Naive B cell (primary cell): ENCODE results near the gene TACC2. TPM values are rescaled to one million over a fixed set of nuclear protein-coding genes. Genes with fewer than 3 reads are reported as not detected.

Experiments
- ATAC-seq, 2 donors: fragments of 150-1000 bp; cut with Tn5 transposase; 2 replicates each; pipeline ENCODE4 v1.10.0; 2021; ENCODE audit warnings: low read depth in 2 of 2, mild to moderate bottlenecking in 2 of 2, moderate library complexity in 2 of 2
- DNase-seq: peaks from one replicate; pipeline ENCODE4 v3.0.0; 2022
- H3K27ac Mint-ChIP-seq, 6 donors: one replicate each; pipeline ENCODE4 v1.8.0; 2020 to 2022; ENCODE audit warnings: mild to moderate bottlenecking in 6 of 6, mixed read lengths in 6 of 6, moderate library complexity in 5 of 6, inconsistent platforms in 2 of 6
- H3K27me3 Mint-ChIP-seq, 3 donors: one replicate each; pipeline ENCODE4 v1.8.0; 2021 to 2022; ENCODE audit warnings: mixed read lengths in 3 of 3, mild to moderate bottlenecking in 1 of 3
- H3K36me3 Mint-ChIP-seq, 2 donors: one replicate each; pipeline ENCODE4 v1.8.0; 2020 to 2022; ENCODE audit warnings: mixed read lengths in 2 of 2, inconsistent platforms in 1 of 2, mild to moderate bottlenecking in 1 of 2
- H3K4me1 Mint-ChIP-seq, 3 donors: one replicate each; pipeline ENCODE4 v1.8.0; 2020 to 2022; ENCODE audit warnings: mixed read lengths in 3 of 3, inconsistent platforms in 1 of 3, mild to moderate bottlenecking in 1 of 3, moderate library complexity in 1 of 3
- H3K4me3 Mint-ChIP-seq, 8 donors: one replicate each; pipeline ENCODE4 v1.8.0; 2020 to 2022; ENCODE audit warnings: mild to moderate bottlenecking in 8 of 8, mixed read lengths in 8 of 8, moderate library complexity in 8 of 8, inconsistent platforms in 2 of 8
- H3K9me3 Mint-ChIP-seq, 7 donors: one replicate each; pipeline ENCODE4 v1.8.0; 2020 to 2022; ENCODE audit warnings: mixed read lengths in 7 of 7, mild to moderate bottlenecking in 5 of 7, inconsistent platforms in 2 of 7, moderate library complexity in 1 of 7
- polyA plus RNA-seq, 6 donors: library from polyadenylated mRNA; unstranded; fragments of 300-500 nt; fragmentation: Illumina TruSeq; gene quantifications; one replicate each; pipeline ENCODE4 v1.2.3, GENCODE V29; 2021; ENCODE audit warnings: low read depth in 6 of 6

Gene TACC2
- polyA plus RNA-seq, 6 donors from 2014 or later, result not detected

GRCh38 chr10:122123186-122123585 is 134.2 kb downstream of the TACC2 start:
- no peaks in the 10 kb centered on the region for H3K4me1 Mint-ChIP-seq
- H3K27me3 Mint-ChIP-seq, result peaks cover 0 to 13% (median 9%) of the 10 kb centered on the region in 3 donors
- no peak overlapping the region for H3K4me3 Mint-ChIP-seq
- no peak for DNase-seq
- H3K9me3 Mint-ChIP-seq, result peaks cover 0 to 6% (median 1%) of the 10 kb centered on the region in 7 donors
- ATAC-seq, result no peak
- H3K27ac Mint-ChIP-seq, result no peak overlapping the region
- H3K36me3 Mint-ChIP-seq, result no peaks in the 10 kb centered on the region

DNA sequence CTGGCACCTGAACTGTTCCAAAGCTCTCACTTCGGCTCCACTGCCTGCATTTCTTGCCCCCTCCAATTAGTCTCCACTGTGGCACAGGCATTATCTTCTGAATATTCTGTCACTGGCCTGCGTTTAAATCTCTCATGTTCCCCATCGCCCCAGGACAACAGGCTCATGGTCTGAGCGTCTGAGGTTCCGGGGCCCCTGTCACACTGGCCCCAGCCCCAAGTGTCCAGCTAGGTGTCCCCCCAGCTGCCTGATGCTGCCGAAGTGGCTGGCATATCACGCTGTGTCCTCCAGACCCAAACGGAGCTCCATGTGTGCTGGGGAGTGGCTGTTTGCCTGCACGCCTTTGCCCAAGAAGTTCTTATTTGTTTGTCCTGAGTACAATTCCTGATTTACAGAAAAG is 135.4 kb downstream of the TACC2 start:
- ATAC-seq, result no peak
- Mint-ChIP-seq H3K27me3 (peaks cover 4 to 14% (median 9%) of the 10 kb centered on the region in 3 donors), H3K4me3 (peak overlapping the region in 1 of 8 donors; percentile 42), H3K27ac (no peak overlapping the region), H3K4me1 (no peaks in the 10 kb centered on the region), H3K36me3 (no peaks in the 10 kb centered on the region), H3K9me3 (peaks cover 0 to 6% (median 1%) of the 10 kb centered on the region in 7 donors)
- no peak for DNase-seq

DNA sequence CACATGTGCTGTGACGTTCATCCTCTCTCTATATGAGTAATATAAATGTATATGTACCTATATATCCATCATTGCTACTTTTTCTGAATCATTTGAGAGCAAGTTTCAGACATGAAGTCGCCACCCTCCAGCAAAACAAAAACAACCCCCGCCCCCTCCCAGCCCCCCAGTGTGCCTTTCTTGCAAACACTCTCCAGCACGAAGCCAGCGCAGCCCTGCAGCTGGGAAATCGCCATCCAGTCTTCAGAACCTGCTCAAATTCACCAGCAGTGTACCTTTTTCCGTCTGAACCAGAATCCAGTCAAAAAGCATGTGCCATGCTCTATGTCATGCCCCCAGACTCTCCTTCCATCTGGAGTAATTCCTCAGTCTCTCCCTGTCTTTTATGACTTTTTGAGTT is 135.8 kb downstream of the TACC2 start:
- ATAC-seq (no peak), DNase-seq (no peak)
- H3K4me3 Mint-ChIP-seq, result no peak overlapping the region
- peaks cover 4 to 18% (median 13%) of the 10 kb centered on the region in 3 donors for H3K27me3 Mint-ChIP-seq
- no peaks in the 10 kb centered on the region for H3K4me1 Mint-ChIP-seq
- H3K27ac Mint-ChIP-seq, result no peak overlapping the region
- peaks cover 0 to 6% (median 1%) of the 10 kb centered on the region in 7 donors for H3K9me3 Mint-ChIP-seq
- H3K36me3 Mint-ChIP-seq, result no peaks in the 10 kb centered on the region

DNA sequence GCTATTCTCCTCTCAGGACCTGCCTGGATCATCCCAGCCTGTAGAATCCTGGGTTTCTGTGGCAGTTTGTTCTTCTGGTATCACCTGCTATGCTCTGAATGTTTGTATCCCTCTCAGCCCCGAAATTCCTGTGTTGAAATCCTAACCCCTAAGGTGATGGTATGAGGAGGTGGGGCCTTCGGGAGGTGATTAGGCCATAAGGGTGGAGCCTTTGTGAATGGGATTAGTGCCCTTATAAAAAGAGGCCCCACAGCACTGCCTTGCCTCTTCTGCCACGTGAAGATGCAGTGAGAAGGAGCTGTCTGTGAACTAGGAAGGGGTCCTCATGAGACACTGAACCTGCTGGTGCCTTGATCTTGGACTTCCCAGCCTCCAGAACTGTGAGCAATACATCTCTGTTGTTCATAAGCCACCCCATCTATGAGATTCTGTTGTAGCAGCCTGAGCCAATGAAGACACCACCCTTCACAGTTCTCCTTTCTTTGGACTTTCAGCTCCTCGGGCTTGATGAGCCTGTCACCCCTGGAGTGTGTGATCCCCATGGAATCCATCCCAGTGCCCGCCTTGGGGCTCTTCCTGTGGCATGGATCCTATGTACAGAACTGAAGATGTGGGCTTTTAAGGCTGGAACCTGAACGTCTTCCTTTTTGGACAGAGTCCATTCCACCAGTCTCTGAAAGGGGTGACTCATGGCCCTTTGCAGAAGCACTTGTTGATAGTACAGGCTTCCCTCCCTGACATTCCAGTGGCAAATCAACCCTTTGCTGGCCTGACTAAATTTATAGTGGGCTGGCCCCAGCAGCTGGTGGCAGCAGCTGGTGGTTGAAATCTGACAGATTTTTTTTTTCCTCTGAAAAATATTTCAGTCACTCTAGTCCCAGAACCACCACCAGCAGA is 138.0 kb downstream of the TACC2 start:
- peaks cover 4 to 27% (median 15%) of the 10 kb centered on the region in 3 donors for H3K27me3 Mint-ChIP-seq
- peak overlapping the region in 2 of 6 donors; percentile 39 to 85 for H3K27ac Mint-ChIP-seq
- peak overlapping the region in 1 of 8 donors; percentile 53 for H3K4me3 Mint-ChIP-seq
- DNase-seq (no peak), ATAC-seq (no peak)
- no peaks in the 10 kb centered on the region for H3K36me3 Mint-ChIP-seq
- H3K4me1 Mint-ChIP-seq, result peaks cover 0 to 5% (median 0%) of the 10 kb centered on the region in 3 donors
- H3K9me3 Mint-ChIP-seq, result peaks cover 0 to 6% (median 1%) of the 10 kb centered on the region in 7 donors

DNA sequence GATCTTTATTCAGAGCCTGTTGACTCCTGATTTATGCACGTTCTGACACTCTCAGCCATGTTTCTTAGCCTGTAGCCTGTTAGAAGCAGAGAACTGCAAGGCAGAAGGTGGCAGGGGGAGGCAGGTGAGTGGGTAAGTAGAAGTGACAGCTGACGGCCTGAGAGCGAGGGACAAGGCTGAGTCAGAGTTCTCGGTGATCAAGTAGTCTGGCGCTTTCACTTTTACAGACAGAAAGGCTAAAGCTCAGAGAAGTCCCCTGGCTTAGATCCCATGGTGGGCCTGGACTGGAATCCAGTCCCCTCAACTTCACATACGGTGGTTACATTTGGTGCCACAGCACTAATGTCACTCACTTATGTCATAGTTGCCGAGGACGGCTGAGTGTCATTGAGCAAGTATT is 139.0 kb downstream of the TACC2 start:
- ATAC-seq (no peak), DNase-seq (no peak)
- Mint-ChIP-seq H3K9me3 (peaks cover 0 to 6% (median 1%) of the 10 kb centered on the region in 7 donors), H3K4me3 (no peak overlapping the region), H3K36me3 (no peaks in the 10 kb centered on the region), H3K4me1 (peaks cover under 1 to 8% (median 4%) of the 10 kb centered on the region in 3 donors), H3K27me3 (peaks cover 4 to 27% (median 17%) of the 10 kb centered on the region in 3 donors), H3K27ac (no peak overlapping the region)

DNA sequence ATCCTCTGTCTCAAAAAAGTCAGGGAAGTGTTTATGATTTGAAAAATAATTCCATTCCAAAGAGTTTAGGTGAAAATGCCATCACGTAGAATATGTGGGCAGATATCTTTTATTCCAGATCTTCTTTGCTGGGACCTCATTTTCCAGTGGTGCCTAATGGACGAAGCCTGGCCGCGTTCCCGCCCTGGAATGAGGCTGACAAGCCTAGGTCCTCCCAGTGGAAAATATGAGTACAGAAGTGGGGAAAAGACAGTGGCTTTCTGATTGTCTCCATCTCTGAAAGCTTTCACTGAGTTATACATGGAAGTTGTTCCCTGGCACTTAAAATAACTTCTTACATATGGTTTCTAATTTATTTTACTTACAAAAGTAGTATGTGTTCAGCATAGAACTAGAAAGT is 139.4 kb downstream of the TACC2 start:
- peaks cover 0 to 6% (median 1%) of the 10 kb centered on the region in 7 donors for H3K9me3 Mint-ChIP-seq
- DNase-seq (no peak), ATAC-seq (no peak)
- H3K27me3 Mint-ChIP-seq, result peaks cover 4 to 27% (median 21%) of the 10 kb centered on the region in 3 donors
- H3K36me3 Mint-ChIP-seq, result no peaks in the 10 kb centered on the region
- no peak overlapping the region for H3K27ac Mint-ChIP-seq
- H3K4me1 Mint-ChIP-seq, result peaks cover 4 to 13% (median 8%) of the 10 kb centered on the region in 3 donors
- H3K4me3 Mint-ChIP-seq, result no peak overlapping the region

- Mint-ChIP-seq H3K27me3 (peaks cover 4 to 32% (median 24%) of the 10 kb centered on the region in 3 donors), H3K27ac (no peak overlapping the region), H3K4me1 (peaks cover 8 to 18% (median 13%) of the 10 kb centered on the region in 3 donors), H3K36me3 (no peaks in the 10 kb centered on the region), H3K9me3 (peaks cover 0 to 6% (median 0%) of the 10 kb centered on the region in 7 donors), H3K4me3 (no peak overlapping the region)
- ATAC-seq, result no peak
- no peak for DNase-seq
These were observed 141.6 kb downstream of the TACC2 start for GRCh38 chr10:122130474-122131110.

- Mint-ChIP-seq H3K4me3 (peak overlapping the region in 1 of 8 donors; percentile 54), H3K27me3 (peaks cover 4 to 28% (median 16%) of the 10 kb centered on the region in 3 donors), H3K4me1 (peaks cover 8 to 18% (median 13%) of the 10 kb centered on the region in 3 donors), H3K9me3 (no peaks in the 10 kb centered on the region), H3K27ac (peak overlapping the region in 1 of 6 donors; percentile 67), H3K36me3 (no peaks in the 10 kb centered on the region)
- no peak for DNase-seq
- ATAC-seq, result no peak
These were observed 143.4 kb downstream of the TACC2 start for GRCh38 chr10:122132331-122132755.

- DNase-seq (no peak), ATAC-seq (no peak)
- Mint-ChIP-seq H3K27me3 (peaks cover 4 to 25% (median 16%) of the 10 kb centered on the region in 3 donors), H3K4me3 (no peak overlapping the region), H3K36me3 (no peaks in the 10 kb centered on the region), H3K27ac (no peak overlapping the region), H3K9me3 (no peaks in the 10 kb centered on the region), H3K4me1 (peaks cover 8 to 18% (median 13%) of the 10 kb centered on the region in 3 donors)
These were observed 144.1 kb downstream of the TACC2 start for GRCh38 chr10:122132882-122133565.

- no peaks in the 10 kb centered on the region for H3K36me3 Mint-ChIP-seq
- H3K4me1 Mint-ChIP-seq, result peaks cover 8 to 18% (median 13%) of the 10 kb centered on the region in 3 donors
- H3K4me3 Mint-ChIP-seq, result no peak overlapping the region
- peaks cover 2 to 22% (median 12%) of the 10 kb centered on the region in 3 donors for H3K27me3 Mint-ChIP-seq
- DNase-seq (no peak), ATAC-seq (no peak)
- no peak overlapping the region for H3K27ac Mint-ChIP-seq
- no peaks in the 10 kb centered on the region for H3K9me3 Mint-ChIP-seq
These were observed 146.5 kb downstream of the TACC2 start for GRCh38 chr10:122135251-122136025.

DNA sequence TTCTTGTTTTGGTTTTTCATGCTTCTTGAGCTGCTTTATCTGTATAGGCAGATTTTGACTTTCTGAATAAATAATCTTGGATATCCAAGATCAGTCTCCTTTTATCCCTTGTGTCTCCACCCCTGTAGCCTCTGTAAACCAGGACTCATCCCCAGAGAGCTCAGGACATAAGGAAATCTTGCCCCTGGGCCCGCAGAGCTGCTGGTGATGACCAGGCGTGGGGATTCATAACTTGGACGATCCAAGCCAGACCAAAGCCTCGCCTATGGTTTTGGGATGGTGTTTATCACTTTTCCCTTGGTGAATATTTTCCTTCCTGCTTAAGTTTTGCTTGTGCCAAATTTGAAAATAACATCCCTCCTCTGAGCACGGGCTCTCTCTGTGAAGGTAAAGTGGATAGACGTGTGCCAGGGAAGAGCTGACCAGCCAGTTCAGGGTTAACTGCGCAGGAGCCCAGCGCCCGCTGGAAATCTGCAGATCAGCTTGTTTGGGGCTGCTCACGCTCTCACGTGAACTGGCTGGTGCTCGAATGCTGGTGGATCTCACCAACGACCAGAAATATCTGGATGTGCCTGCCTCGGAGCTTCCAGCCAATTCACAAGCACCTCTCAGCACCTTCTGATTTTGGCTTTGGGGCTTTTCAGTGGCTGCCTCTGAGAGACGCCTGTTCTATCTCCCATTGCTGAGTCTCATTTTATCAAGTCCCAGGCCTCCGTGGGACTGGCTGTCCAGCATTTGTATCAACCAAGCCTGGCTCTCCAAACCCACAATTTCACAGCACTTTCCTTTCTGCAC is 150.1 kb downstream of the TACC2 start:
- Mint-ChIP-seq H3K27ac (no peak overlapping the region), H3K36me3 (no peaks in the 10 kb centered on the region), H3K4me3 (peak overlapping the region in 1 of 8 donors; percentile 52), H3K4me1 (no peaks in the 10 kb centered on the region), H3K9me3 (peaks cover 0 to 1% (median 0%) of the 10 kb centered on the region in 7 donors), H3K27me3 (peaks cover 5 to 30% (median 13%) of the 10 kb centered on the region in 3 donors)
- ATAC-seq (no peak), DNase-seq (no peak)

GRCh38 chr10:122139627-122140170 is 150.7 kb downstream of the TACC2 start:
- Mint-ChIP-seq H3K4me1 (no peaks in the 10 kb centered on the region), H3K27ac (no peak overlapping the region), H3K27me3 (peaks cover 5 to 30% (median 13%) of the 10 kb centered on the region in 3 donors), H3K4me3 (peak overlapping the region in 1 of 8 donors; percentile 52), H3K9me3 (peaks cover 0 to 6% (median 0%) of the 10 kb centered on the region in 7 donors), H3K36me3 (no peaks in the 10 kb centered on the region)
- no peak for DNase-seq
- no peak for ATAC-seq
